ENCODE measurements around the gene PAK2.
"Not testable (repeated sequence)": the region's sequence is repeated elsewhere in the genome, so short reads cannot be mapped to it uniquely, and the experiment has no call there.

GRCh38 chr3:196839351-196839750 is 99.7 kb downstream of the PAK2 start:
- TF ChIP-seq, protein P1, sequence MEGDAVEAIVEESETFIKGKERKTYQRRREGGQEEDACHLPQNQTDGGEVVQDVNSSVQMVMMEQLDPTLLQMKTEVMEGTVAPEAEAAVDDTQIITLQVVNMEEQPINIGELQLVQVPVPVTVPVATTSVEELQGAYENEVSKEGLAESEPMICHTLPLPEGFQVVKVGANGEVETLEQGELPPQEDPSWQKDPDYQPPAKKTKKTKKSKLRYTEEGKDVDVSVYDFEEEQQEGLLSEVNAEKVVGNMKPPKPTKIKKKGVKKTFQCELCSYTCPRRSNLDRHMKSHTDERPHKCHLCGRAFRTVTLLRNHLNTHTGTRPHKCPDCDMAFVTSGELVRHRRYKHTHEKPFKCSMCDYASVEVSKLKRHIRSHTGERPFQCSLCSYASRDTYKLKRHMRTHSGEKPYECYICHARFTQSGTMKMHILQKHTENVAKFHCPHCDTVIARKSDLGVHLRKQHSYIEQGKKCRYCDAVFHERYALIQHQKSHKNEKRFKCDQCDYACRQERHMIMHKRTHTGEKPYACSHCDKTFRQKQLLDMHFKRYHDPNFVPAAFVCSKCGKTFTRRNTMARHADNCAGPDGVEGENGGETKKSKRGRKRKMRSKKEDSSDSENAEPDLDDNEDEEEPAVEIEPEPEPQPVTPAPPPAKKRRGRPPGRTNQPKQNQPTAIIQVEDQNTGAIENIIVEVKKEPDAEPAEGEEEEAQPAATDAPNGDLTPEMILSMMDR (conservative IDR thresholded peaks at IDR 0.05; ENCODE audit: low read length), result not testable (repeated sequence)
- not testable (repeated sequence) for TF ChIP-seq EZH2phosphoT487 (IDR thresholded peaks at IDR 0.05; ENCODE audit: borderline replicate concordance, low read depth, low read length)
